Measurements from ENCODE around the gene C11orf68. TPM values are rescaled to one million over a fixed set of nuclear protein-coding genes. Genes with fewer than 3 reads are reported as not detected.

Gene C11orf68
- total RNA-seq, 1 donor from 2014 or later: 83.5 TPM

DNA sequence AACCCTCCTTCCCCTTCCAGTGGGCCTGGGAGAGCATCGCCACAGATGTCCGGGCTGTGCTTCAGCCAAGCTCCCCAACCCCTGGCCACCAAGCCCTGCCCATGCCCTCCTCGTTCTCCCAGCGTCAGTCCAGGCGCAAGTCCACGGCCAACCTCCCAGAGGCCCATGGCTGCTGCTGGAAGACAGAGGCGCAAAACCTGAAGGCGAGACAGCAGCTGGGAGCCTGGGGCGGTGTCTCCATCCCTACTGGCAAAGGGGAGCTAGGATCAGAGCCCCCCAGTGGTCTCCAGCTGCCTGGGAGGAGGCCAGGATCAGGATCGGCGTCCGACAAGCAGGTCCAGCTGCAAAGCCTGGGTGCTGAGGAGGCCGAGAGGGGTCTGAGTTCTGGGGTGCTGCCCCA, 28.3 kb upstream of the C11orf68 start:
- H3K4me3 Mint-ChIP-seq (ENCODE audit: unreplicated experiment): no peak overlapping the region
- no peak overlapping the region for H3K27ac Mint-ChIP-seq (ENCODE audit: unreplicated experiment)
- no peaks in the 10 kb centered on the region for H3K4me1 Mint-ChIP-seq (ENCODE audit: unreplicated experiment)
- H3K36me3 Mint-ChIP-seq (ENCODE audit: unreplicated experiment): no peaks in the 10 kb centered on the region
- H3K9me3 Mint-ChIP-seq (ENCODE audit: unreplicated experiment): no peaks in the 10 kb centered on the region
- peaks cover 15% of the 10 kb centered on the region for H3K27me3 Mint-ChIP-seq (ENCODE audit: unreplicated experiment)
- TF ChIP-seq, protein P1, sequence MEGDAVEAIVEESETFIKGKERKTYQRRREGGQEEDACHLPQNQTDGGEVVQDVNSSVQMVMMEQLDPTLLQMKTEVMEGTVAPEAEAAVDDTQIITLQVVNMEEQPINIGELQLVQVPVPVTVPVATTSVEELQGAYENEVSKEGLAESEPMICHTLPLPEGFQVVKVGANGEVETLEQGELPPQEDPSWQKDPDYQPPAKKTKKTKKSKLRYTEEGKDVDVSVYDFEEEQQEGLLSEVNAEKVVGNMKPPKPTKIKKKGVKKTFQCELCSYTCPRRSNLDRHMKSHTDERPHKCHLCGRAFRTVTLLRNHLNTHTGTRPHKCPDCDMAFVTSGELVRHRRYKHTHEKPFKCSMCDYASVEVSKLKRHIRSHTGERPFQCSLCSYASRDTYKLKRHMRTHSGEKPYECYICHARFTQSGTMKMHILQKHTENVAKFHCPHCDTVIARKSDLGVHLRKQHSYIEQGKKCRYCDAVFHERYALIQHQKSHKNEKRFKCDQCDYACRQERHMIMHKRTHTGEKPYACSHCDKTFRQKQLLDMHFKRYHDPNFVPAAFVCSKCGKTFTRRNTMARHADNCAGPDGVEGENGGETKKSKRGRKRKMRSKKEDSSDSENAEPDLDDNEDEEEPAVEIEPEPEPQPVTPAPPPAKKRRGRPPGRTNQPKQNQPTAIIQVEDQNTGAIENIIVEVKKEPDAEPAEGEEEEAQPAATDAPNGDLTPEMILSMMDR (IDR thresholded peaks at IDR 0.05): no peak
- no peak for DNase-seq (ENCODE audit: extremely low spot score, unreplicated experiment)

DNA sequence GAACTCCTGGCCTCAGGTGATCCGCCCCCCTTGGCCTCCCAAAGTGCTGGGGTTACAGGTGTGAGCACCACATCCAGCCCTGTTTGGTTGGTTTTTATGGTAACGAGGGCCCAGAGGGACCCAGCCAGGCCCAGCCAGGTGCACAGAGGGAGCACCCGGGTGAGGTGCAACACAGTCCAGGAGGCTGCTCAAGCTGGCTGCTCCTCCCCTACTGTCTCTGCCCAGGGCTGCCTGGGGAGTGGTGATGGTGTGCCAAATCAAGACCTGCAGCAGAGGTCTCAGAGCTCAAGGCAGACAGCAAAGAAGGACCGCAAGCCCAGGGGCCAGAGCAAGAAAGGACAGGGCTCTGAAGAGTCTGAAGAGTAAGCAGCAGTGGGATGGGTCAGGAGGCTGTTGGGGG, 27.8 kb upstream of the C11orf68 start:
- Mint-ChIP-seq H3K27me3 (ENCODE audit: unreplicated experiment) (peaks cover 12% of the 10 kb centered on the region), H3K9me3 (ENCODE audit: unreplicated experiment) (no peaks in the 10 kb centered on the region), H3K27ac (ENCODE audit: unreplicated experiment) (no peak overlapping the region), H3K4me3 (ENCODE audit: unreplicated experiment) (no peak overlapping the region), H3K4me1 (ENCODE audit: unreplicated experiment) (peaks cover under 1% of the 10 kb centered on the region), H3K36me3 (ENCODE audit: unreplicated experiment) (no peaks in the 10 kb centered on the region)
- TF ChIP-seq, protein P1 (IDR thresholded peaks at IDR 0.05): no peak
- DNase-seq (ENCODE audit: extremely low spot score, unreplicated experiment): no peak

DNA sequence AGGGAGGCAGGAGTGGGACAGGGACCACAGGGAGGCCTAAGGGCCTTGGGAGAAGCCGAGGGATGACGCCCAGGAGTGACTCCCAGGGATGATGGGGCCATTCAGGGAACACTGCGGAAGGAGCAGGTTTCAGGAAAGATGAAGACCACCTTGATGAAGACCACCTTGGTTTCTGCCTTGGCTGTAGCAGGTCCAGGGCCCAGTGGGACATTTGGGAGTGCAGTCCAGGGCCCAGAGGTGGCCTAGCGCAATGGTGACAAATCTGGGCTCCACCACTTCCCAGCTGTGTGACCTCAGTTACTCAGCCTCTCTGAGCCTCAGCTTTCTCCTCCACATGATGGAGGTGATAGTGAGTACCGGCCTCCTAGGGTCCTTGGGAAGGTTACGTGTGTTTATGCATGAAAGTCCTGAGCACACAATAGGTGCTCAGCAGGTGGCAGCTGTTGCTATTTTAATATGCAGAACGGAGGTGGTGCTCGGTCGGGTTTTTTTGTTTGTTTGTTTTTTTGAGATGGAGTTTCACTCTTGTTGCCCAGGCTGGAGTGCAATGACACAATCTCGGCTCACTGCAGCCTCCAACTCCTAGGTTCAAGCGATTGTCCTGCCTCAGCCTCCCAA, 27.2 kb upstream of the C11orf68 start:
- no peaks in the 10 kb centered on the region for H3K36me3 Mint-ChIP-seq (ENCODE audit: unreplicated experiment)
- TF ChIP-seq, protein P1 (IDR thresholded peaks at IDR 0.05): no peak
- H3K27me3 Mint-ChIP-seq (ENCODE audit: unreplicated experiment): peaks cover 11% of the 10 kb centered on the region
- H3K27ac Mint-ChIP-seq (ENCODE audit: unreplicated experiment): no peak overlapping the region
- no peak overlapping the region for H3K4me3 Mint-ChIP-seq (ENCODE audit: unreplicated experiment)
- no peaks in the 10 kb centered on the region for H3K9me3 Mint-ChIP-seq (ENCODE audit: unreplicated experiment)
- peaks cover 3% of the 10 kb centered on the region for H3K4me1 Mint-ChIP-seq (ENCODE audit: unreplicated experiment)
- DNase-seq (ENCODE audit: extremely low spot score, unreplicated experiment): no peak

DNA sequence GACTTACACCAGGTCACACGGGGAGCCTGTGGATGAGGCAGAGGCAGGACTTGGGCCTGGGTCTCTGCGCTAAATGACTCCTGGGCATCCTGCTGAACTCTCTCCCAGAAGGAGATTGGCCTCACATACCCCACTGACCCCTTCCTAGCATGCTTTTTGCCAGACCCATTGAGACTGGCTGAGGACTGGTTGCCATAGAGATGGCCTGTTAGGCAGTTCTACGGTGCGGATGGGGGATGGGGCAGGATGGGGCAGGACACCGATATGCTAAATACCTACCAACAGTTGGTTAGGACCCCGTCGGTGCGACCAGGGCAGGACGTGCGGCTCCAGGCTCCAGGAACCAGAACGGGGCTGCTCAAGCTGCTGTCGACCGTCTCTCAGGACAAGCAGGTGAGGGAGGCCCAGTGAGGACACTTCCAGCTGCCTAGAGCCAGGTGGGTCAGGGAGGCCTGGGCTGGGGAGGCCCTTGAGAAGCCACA, 26.6 kb upstream of the C11orf68 start, which contains the start of gene TSGA10IP:
TSS of gene TSGA10IP (plus strand) at position 51 of the 482 bp plus-strand sequence. CDS start at position 247, 196 bp downstream.
- no peak for DNase-seq (ENCODE audit: extremely low spot score, unreplicated experiment)
- peaks cover 3% of the 10 kb centered on the region for H3K4me1 Mint-ChIP-seq (ENCODE audit: unreplicated experiment)
- H3K27me3 Mint-ChIP-seq (ENCODE audit: unreplicated experiment): peaks cover 6% of the 10 kb centered on the region
- no peaks in the 10 kb centered on the region for H3K36me3 Mint-ChIP-seq (ENCODE audit: unreplicated experiment)
- no peaks in the 10 kb centered on the region for H3K9me3 Mint-ChIP-seq (ENCODE audit: unreplicated experiment)
- no peak within 1 kb of the TSS for H3K4me3 Mint-ChIP-seq (ENCODE audit: unreplicated experiment)
- no peak within 1 kb of the TSS for H3K27ac Mint-ChIP-seq (ENCODE audit: unreplicated experiment)
- TF ChIP-seq, protein P1 (IDR thresholded peaks at IDR 0.05): no peak

DNA sequence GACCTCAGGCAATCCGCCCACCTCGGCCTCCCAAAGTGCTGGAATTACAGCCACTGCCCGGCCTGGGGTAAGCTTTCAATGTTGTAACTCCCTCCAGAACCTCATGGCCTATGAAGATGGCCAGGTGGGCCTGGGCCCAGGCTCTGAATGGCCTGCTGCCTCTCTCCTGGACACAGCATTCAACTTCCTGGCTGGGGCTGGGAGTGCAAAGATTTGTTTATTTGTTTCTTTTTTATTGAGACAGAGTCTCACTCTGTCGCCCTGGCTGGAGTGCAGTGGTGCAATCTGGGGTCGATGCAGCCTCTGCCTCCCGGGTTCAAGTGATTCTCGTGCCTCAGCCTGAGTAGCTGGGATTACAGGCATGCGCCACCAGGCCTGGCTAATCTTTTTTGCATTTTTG, 25.9 kb upstream of the C11orf68 start:
- Mint-ChIP-seq H3K9me3 (ENCODE audit: unreplicated experiment) (no peaks in the 10 kb centered on the region), H3K4me3 (ENCODE audit: unreplicated experiment) (no peak overlapping the region), H3K36me3 (ENCODE audit: unreplicated experiment) (no peaks in the 10 kb centered on the region), H3K4me1 (ENCODE audit: unreplicated experiment) (peaks cover 3% of the 10 kb centered on the region), H3K27me3 (ENCODE audit: unreplicated experiment) (peaks cover 6% of the 10 kb centered on the region), H3K27ac (ENCODE audit: unreplicated experiment) (no peak overlapping the region)
- no peak for DNase-seq (ENCODE audit: extremely low spot score, unreplicated experiment)
- TF ChIP-seq, protein P1 (IDR thresholded peaks at IDR 0.05): no peak

All from osteocyte (in vitro differentiated cells).